IPS-20b (cell line): ENCODE data around the gene MT1HL1.
"Not testable (repeated sequence)": the region's sequence is repeated elsewhere in the genome, so short reads cannot be mapped to it uniquely, and the experiment has no call there.

Experiments used
- H3K27ac ChIP-seq: one replicate; pipeline ENCODE4 v1.5.1; 2013; ENCODE audit warnings: low read length
- H3K27me3 ChIP-seq: 2 replicates; pipeline ENCODE4 v1.6.1; 2013; ENCODE audit warnings: mild to moderate bottlenecking, low read length, inconsistent platforms; ENCODE audit not compliant: insufficient read depth
- H3K36me3 ChIP-seq: 2 replicates; pipeline ENCODE4 v1.6.1; 2013; ENCODE audit warnings: low read depth, mild to moderate bottlenecking, inconsistent platforms, low read length, moderate library complexity; ENCODE audit not compliant: insufficient read depth
- H3K4me1 ChIP-seq: 2 replicates; pipeline ENCODE4 v1.6.1; 2013; ENCODE audit warnings: mild to moderate bottlenecking, control low read depth, inconsistent platforms, low read length, moderate library complexity; ENCODE audit not compliant: insufficient read depth
- H3K4me3 ChIP-seq: 2 replicates; pipeline ENCODE4 v1.5.1; 2013; ENCODE audit warnings: mild to moderate bottlenecking, low read length, inconsistent platforms
- H3K9ac ChIP-seq: 2 replicates; pipeline ENCODE4 v1.6.1; 2013; ENCODE audit warnings: low read depth, mild to moderate bottlenecking, inconsistent platforms, low read length, moderate library complexity
- H3K9me3 ChIP-seq: 2 replicates; pipeline ENCODE4 v1.6.1; 2013; ENCODE audit warnings: mild to moderate bottlenecking, low read depth, low read length, inconsistent platforms; ENCODE audit not compliant: insufficient read depth

Gene MT1HL1

GRCh38 chr1:236992449-236992848, 11.8 kb downstream of the MT1HL1 start:
- H3K4me1 ChIP-seq: no peaks in the 10 kb centered on the region
- no peaks in the 10 kb centered on the region for H3K36me3 ChIP-seq
- H3K9ac ChIP-seq: no peak overlapping the region
- no peak overlapping the region for H3K4me3 ChIP-seq
- H3K27ac ChIP-seq: no peak overlapping the region
- H3K27me3 ChIP-seq: no peaks in the 10 kb centered on the region
- H3K9me3 ChIP-seq: peaks cover 17% of the 10 kb centered on the region

- no peak overlapping the region for H3K9ac ChIP-seq
- H3K27ac ChIP-seq: no peak overlapping the region
- peaks cover 17% of the 10 kb centered on the region for H3K9me3 ChIP-seq
- H3K27me3 ChIP-seq: no peaks in the 10 kb centered on the region
- no peaks in the 10 kb centered on the region for H3K36me3 ChIP-seq
- no peak overlapping the region for H3K4me3 ChIP-seq
- H3K4me1 ChIP-seq: no peaks in the 10 kb centered on the region
Observed at GRCh38 chr1:236990052-236990445, 14.2 kb downstream of the MT1HL1 start.

- no peaks in the 10 kb centered on the region for H3K4me1 ChIP-seq
- H3K9me3 ChIP-seq: peaks cover 17% of the 10 kb centered on the region
- H3K27ac ChIP-seq: no peak overlapping the region
- no peak overlapping the region for H3K9ac ChIP-seq
- H3K36me3 ChIP-seq: no peaks in the 10 kb centered on the region
- no peaks in the 10 kb centered on the region for H3K27me3 ChIP-seq
- no peak overlapping the region for H3K4me3 ChIP-seq
Observed at GRCh38 chr1:236989290-236990051, 14.8 kb downstream of the MT1HL1 start.

- Histone ChIP-seq H3K27ac (no peak overlapping the region), H3K9ac (no peak overlapping the region), H3K4me3 (no peak overlapping the region), H3K4me1 (no peaks in the 10 kb centered on the region), H3K36me3 (no peaks in the 10 kb centered on the region), H3K9me3 (no peaks in the 10 kb centered on the region), H3K27me3 (no peaks in the 10 kb centered on the region)
Observed at GRCh38 chr1:236983818-236984217, 20.4 kb downstream of the MT1HL1 start.

GRCh38 chr1:236982380-236982779, 21.9 kb downstream of the MT1HL1 start:
- Histone ChIP-seq H3K27ac (no peak overlapping the region), H3K36me3 (no peaks in the 10 kb centered on the region), H3K27me3 (no peaks in the 10 kb centered on the region), H3K4me3 (no peak overlapping the region), H3K9me3 (no peaks in the 10 kb centered on the region; the same call in 1 of the 2 replicates), H3K4me1 (no peaks in the 10 kb centered on the region), H3K9ac (no peak overlapping the region)

GRCh38 chr1:236981431-236981830, 22.8 kb downstream of the MT1HL1 start:
- not testable (repeated sequence) for H3K4me3 ChIP-seq, H3K27me3 ChIP-seq, H3K36me3 ChIP-seq, H3K9ac ChIP-seq, H3K9me3 ChIP-seq, H3K4me1 ChIP-seq, H3K27ac ChIP-seq

- Histone ChIP-seq H3K9ac (no peak overlapping the region), H3K27me3 (no peaks in the 10 kb centered on the region), H3K27ac (no peak overlapping the region), H3K4me1 (no peaks in the 10 kb centered on the region), H3K9me3 (no peaks in the 10 kb centered on the region; the same call in 1 of the 2 replicates), H3K4me3 (no peak overlapping the region), H3K36me3 (no peaks in the 10 kb centered on the region)
Observed at GRCh38 chr1:236980673-236981072, 23.6 kb downstream of the MT1HL1 start.

GRCh38 chr1:236979149-236979900, 24.9 kb downstream of the MT1HL1 start:
- H3K27ac ChIP-seq: no peak overlapping the region
- no peaks in the 10 kb centered on the region; the same call in 1 of the 2 replicates for H3K9me3 ChIP-seq
- H3K4me3 ChIP-seq: no peak overlapping the region
- no peaks in the 10 kb centered on the region for H3K27me3 ChIP-seq
- H3K9ac ChIP-seq: no peak overlapping the region
- no peaks in the 10 kb centered on the region for H3K4me1 ChIP-seq
- no peaks in the 10 kb centered on the region for H3K36me3 ChIP-seq

GRCh38 chr1:236978740-236979139, 25.5 kb downstream of the MT1HL1 start:
- Histone ChIP-seq H3K9ac (no peak overlapping the region), H3K27me3 (no peaks in the 10 kb centered on the region), H3K4me1 (no peaks in the 10 kb centered on the region), H3K27ac (no peak overlapping the region), H3K36me3 (no peaks in the 10 kb centered on the region), H3K4me3 (no peak overlapping the region), H3K9me3 (no peaks in the 10 kb centered on the region; the same call in 1 of the 2 replicates)

- no peaks in the 10 kb centered on the region for H3K36me3 ChIP-seq
- H3K27ac ChIP-seq: no peak overlapping the region
- no peaks in the 10 kb centered on the region for H3K27me3 ChIP-seq
- no peak overlapping the region for H3K9ac ChIP-seq
- H3K4me3 ChIP-seq: no peak overlapping the region
- H3K4me1 ChIP-seq: no peaks in the 10 kb centered on the region
- H3K9me3 ChIP-seq: no peaks in the 10 kb centered on the region; the same call in 1 of the 2 replicates
Observed at GRCh38 chr1:236975461-236975860, 28.8 kb downstream of the MT1HL1 start.

- H3K9ac ChIP-seq, H3K4me1 ChIP-seq, H3K27me3 ChIP-seq, H3K27ac ChIP-seq, H3K36me3 ChIP-seq, H3K4me3 ChIP-seq, H3K9me3 ChIP-seq: not testable (repeated sequence)
Observed at GRCh38 chr1:236974025-236974424, 30.2 kb downstream of the MT1HL1 start.

- Histone ChIP-seq H3K36me3 (no peaks in the 10 kb centered on the region), H3K9ac (no peak overlapping the region), H3K27me3 (no peaks in the 10 kb centered on the region), H3K27ac (no peak overlapping the region), H3K4me1 (no peaks in the 10 kb centered on the region; the same call in 1 of the 2 replicates), H3K9me3 (no peaks in the 10 kb centered on the region), H3K4me3 (no peak overlapping the region)
Observed at GRCh38 chr1:236966636-236967035, 37.6 kb downstream of the MT1HL1 start.
